Measurements from ENCODE around the gene KANSL1. TPM values are rescaled to one million over a fixed set of nuclear protein-coding genes. Genes with fewer than 3 reads are reported as not detected.

The KANSL1 gene
- total RNA-seq, 2 donors from 2014 or later: 60.0 to 72.3 TPM

DNA sequence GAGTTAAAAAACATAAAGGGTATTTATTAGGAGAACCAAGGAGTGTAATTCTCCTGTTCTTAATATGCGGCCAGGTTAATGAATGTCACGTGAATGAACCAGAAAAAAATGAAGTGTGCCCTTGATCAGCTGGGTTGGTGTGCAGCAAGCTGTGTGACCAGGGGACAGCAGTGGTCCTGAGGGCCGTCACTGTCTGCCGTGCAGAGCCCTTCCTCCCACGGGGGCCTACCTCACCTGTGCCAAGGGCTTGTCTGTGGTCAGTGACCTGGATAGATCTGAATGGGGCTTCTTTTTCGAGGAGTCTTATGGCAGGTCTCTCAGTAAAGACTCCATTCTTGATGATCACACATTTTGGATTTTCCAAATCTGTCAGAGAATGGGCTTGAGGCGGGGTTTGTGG is 211.9 kb downstream of the KANSL1 start:
- TF ChIP-seq CTCF (IDR thresholded peaks at IDR 0.05): no peak
- Histone ChIP-seq H3K27ac (no peak overlapping the region), H3K9me3 (no peaks in the 10 kb centered on the region), H3K4me3 (no peak overlapping the region), H3K9ac (ENCODE audit: low read depth in 2 of 2, low read length in 2 of 2) (no peak overlapping the region), H3K36me3 (no peaks in the 10 kb centered on the region), H3K4me1 (no peaks in the 10 kb centered on the region), H3K27me3 (no peaks in the 10 kb centered on the region)
- DNase-seq: no peak
- intact Hi-C loops (cut with DNase I): no loop called here

GRCh38 chr17:45980855-45981254 is 212.4 kb downstream of the KANSL1 start:
- no peak overlapping the region for H3K27ac ChIP-seq
- no peaks in the 10 kb centered on the region for H3K4me1 ChIP-seq
- DNase-seq: no peak

More at GRCh38 chr17:45980855-45981254, 212.4 kb downstream of the KANSL1 start:
- intact Hi-C loops (cut with DNase I): no loop called here
- no peak for TF ChIP-seq CTCF (IDR thresholded peaks at IDR 0.05)
- no peaks in the 10 kb centered on the region for H3K9me3 ChIP-seq
- H3K36me3 ChIP-seq: no peaks in the 10 kb centered on the region
- H3K4me3 ChIP-seq: no peak overlapping the region
- no peaks in the 10 kb centered on the region for H3K27me3 ChIP-seq
- H3K9ac ChIP-seq (ENCODE audit: low read depth in 2 of 2, low read length in 2 of 2): no peak overlapping the region

Other genes with a start within 250 kb of the KANSL1 start
- not detected for gene STH, start 194.2 kb downstream of the KANSL1 start, total RNA-seq
- 1 to 10 TPM in 1 of 2 donors, under 1 TPM in 1; 0.85 to 2.1 TPM for gene LRRC37A, start 101.7 kb upstream of the KANSL1 start, total RNA-seq
- gene ARL17B, start 168.3 kb upstream of the KANSL1 start, total RNA-seq: 10 to 100 TPM in 1 of 2 donors, 1 to 10 TPM in 1; 5.4 to 13.9 TPM